Stimulated activated naive B cell treated with anti-CD40 and anti-IgM and Interleukin-4, amounts not matched to agents 10 μg/mL and 1 μg/mL and 100 μg/mL, for 72 hours (primary cell): Measurements from ENCODE around the gene USP5.

ENCODE experiments used
- ATAC-seq, 2 donors: fragments of 150-1000 bp; cut with Tn5 transposase; replicated peaks; 2 replicates each; pipeline ENCODE4 v1.10.0; 2021; ENCODE audit warnings: moderate library complexity in 1 of 2
- DNase-seq: peaks from one replicate; pipeline ENCODE4 v3.0.0; 2021
- H3K27ac Mint-ChIP-seq: one replicate; pipeline ENCODE4 v1.8.0; 2022; ENCODE audit warnings: mild to moderate bottlenecking, mixed read lengths
- H3K27me3 Mint-ChIP-seq, 2 donors: one replicate each; pipeline ENCODE4 v1.8.0; 2022; ENCODE audit warnings: mixed read lengths in 2 of 2
- H3K36me3 Mint-ChIP-seq, 2 donors: one replicate each; pipeline ENCODE4 v1.8.0; 2022; ENCODE audit warnings: mixed read lengths in 2 of 2, mild to moderate bottlenecking in 1 of 2
- H3K4me1 Mint-ChIP-seq, 2 donors: one replicate each; pipeline ENCODE4 v1.8.0; 2022; ENCODE audit warnings: mixed read lengths in 2 of 2, mild to moderate bottlenecking in 1 of 2
- H3K4me3 Mint-ChIP-seq, 2 donors: one replicate each; pipeline ENCODE4 v1.8.0; 2022; ENCODE audit warnings: mild to moderate bottlenecking in 2 of 2, mixed read lengths in 2 of 2, moderate library complexity in 1 of 2
- H3K9me3 Mint-ChIP-seq, 2 donors: one replicate each; pipeline ENCODE4 v1.8.0; 2022; ENCODE audit warnings: mixed read lengths in 2 of 2, mild to moderate bottlenecking in 1 of 2

USP5 gene

DNA sequence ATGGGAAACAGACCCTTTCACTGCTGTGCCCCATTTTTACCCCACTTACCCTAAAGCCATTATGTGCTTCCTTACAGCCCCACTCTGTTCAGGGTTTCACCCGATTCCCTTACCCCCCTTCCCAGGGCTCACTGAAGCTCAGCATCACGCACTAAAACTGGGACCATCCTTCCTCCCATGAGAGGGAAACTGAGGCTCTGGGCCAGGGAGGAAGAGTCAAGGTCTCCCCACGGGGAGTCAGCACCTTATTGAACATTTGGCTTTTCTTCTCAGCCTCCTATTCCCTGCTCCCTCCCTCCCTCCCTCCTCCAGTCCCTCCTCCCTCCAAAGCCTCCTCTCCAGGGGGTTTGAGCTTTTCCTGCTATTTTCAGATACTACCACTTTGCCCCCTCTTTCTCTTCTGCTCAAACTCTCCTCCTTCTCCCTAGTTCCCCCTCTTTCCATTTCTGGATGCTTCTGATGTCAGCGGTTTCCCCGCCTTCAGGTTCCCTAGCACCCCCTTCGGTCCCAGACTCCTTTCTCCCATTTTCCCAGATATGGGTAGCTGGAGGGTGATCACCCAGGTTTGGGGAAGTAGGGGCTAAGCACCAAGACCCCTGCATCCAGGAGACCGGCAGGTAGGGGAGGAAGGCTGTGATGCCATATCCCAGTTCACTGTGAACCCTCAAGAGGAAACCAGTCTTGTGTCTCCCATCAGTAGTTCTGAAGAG, 29.4 kb upstream of the USP5 start:
- Mint-ChIP-seq H3K27ac (no peak overlapping the region), H3K36me3 (peaks cover 0 to 1% of the 10 kb centered on the region in 2 donors), H3K4me3 (no peak overlapping the region), H3K27me3 (peaks cover 69 to 94% of the 10 kb centered on the region in 2 donors), H3K9me3 (no peaks in the 10 kb centered on the region), H3K4me1 (peaks cover 22 to 27% of the 10 kb centered on the region in 2 donors)
- DNase-seq (no peak), ATAC-seq (no peak)

GRCh38 chr12:6823182-6824084, 28.5 kb upstream of the USP5 start:
- ATAC-seq (no peak), DNase-seq (no peak)
- H3K36me3 Mint-ChIP-seq: peaks cover 0 to 1% of the 10 kb centered on the region in 2 donors
- peaks cover 25 to 35% of the 10 kb centered on the region in 2 donors for H3K4me1 Mint-ChIP-seq
- H3K27me3 Mint-ChIP-seq: peaks cover 72 to 96% of the 10 kb centered on the region in 2 donors
- no peak overlapping the region for H3K4me3 Mint-ChIP-seq
- H3K9me3 Mint-ChIP-seq: no peaks in the 10 kb centered on the region
- H3K27ac Mint-ChIP-seq: no peak overlapping the region

DNA sequence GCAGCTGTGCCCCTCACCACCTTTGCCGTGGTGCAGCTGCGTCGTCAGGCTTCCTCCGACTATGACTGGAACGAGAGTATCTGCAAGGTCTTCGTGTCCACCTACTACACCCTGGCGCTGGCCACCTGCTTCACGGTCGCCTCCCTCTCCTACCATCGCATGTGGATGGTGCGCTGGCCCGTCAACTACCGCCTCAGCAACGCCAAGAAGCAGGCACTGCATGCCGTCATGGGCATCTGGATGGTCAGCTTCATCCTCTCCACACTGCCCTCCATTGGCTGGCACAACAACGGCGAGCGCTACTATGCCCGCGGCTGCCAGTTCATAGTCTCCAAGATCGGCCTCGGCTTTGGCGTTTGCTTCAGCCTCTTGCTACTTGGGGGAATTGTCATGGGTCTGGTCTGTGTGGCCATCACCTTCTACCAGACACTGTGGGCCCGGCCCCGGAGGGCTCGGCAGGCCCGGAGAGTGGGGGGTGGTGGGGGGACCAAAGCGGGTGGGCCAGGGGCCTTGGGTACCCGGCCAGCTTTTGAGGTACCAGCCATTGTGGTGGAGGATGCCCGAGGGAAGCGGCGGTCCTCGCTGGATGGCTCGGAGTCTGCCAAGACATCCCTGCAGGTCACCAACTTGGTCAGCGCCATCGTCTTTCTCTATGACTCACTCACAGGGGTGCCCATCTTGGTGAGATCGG, 27.7 kb upstream of the USP5 start:
- peaks cover 78 to 94% of the 10 kb centered on the region in 2 donors for H3K27me3 Mint-ChIP-seq
- DNase-seq: no peak
- no peak overlapping the region for H3K27ac Mint-ChIP-seq
- ATAC-seq: no peak
- no peak overlapping the region for H3K4me3 Mint-ChIP-seq
- H3K36me3 Mint-ChIP-seq: peaks cover 0 to 1% of the 10 kb centered on the region in 2 donors
- H3K9me3 Mint-ChIP-seq: no peaks in the 10 kb centered on the region
- H3K4me1 Mint-ChIP-seq: peaks cover 30 to 41% of the 10 kb centered on the region in 2 donors

- Mint-ChIP-seq H3K4me3 (no peak overlapping the region), H3K4me1 (peaks cover 33 to 46% of the 10 kb centered on the region in 2 donors), H3K27ac (no peak overlapping the region), H3K36me3 (peaks cover 0 to 1% of the 10 kb centered on the region in 2 donors), H3K27me3 (peaks cover 82 to 94% of the 10 kb centered on the region in 2 donors), H3K9me3 (no peaks in the 10 kb centered on the region)
- DNase-seq: no peak
- ATAC-seq: no peak
Observed at GRCh38 chr12:6824901-6825381, 27.0 kb upstream of the USP5 start.

DNA sequence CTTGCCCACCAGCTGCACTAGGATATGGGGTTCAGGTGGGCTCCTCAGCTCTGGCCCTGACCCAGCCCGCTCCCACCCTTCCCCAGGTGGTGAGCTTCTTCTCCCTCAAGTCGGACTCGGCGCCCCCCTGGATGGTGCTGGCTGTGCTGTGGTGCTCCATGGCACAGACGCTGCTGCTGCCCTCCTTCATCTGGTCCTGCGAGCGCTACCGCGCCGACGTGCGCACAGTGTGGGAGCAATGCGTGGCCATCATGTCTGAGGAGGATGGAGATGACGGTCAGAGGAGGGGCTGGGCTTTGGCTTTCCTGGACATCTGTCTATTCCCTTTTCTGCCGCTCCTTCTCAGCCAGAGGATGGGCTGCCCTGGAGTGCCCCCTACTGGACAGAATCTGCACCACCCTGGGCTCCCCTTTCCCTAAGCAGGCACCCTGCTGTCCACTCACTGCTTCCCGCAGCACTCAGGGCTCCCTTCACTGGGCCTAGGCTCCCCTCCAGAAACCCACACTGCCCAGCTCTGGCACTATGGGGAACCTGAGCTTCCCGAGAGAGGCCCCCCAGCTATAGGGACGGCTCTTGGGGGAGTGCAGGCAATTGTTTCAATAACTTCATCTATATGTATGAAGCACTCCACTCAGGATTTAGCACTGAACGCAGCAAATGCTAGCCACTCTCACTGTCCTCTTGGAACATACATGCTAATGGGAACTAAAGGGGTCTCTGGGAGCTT, 26.4 kb upstream of the USP5 start:
- no peak overlapping the region for H3K27ac Mint-ChIP-seq
- no peaks in the 10 kb centered on the region for H3K9me3 Mint-ChIP-seq
- ATAC-seq (peak; percentile 81), DNase-seq (peak; percentile 66)
- H3K4me3 Mint-ChIP-seq: no peak overlapping the region
- no peaks in the 10 kb centered on the region for H3K36me3 Mint-ChIP-seq
- H3K27me3 Mint-ChIP-seq: peaks cover 85 to 94% of the 10 kb centered on the region in 2 donors
- H3K4me1 Mint-ChIP-seq: peaks cover 33 to 46% of the 10 kb centered on the region in 2 donors

DNA sequence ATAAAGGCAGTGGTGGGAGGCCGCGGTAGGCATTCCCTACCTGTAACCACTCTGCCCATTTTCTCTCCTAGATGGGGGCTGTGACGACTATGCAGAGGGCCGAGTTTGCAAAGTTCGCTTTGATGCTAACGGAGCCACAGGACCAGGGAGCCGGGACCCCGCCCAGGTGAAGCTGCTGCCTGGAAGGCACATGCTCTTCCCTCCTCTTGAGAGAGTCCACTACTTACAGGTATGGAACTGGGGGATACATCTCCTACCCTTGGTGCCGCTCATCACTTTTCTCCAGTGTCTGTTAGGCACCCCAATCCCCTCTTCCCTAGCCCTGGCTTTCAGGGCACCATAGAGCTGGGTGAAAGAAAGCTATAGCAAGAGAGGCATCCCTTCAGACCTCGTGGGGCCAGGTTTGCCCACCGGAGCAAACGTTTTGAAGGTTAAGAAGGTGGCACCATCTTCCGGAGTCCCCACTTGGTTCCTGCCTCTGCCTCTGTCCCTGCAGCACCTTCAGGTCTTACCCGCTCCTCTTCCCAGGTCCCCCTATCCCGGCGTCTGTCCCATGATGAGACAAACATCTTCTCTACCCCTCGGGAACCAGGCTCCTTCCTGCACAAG, 25.7 kb upstream of the USP5 start:
- H3K27ac Mint-ChIP-seq: peak overlapping the region; percentile 62
- H3K4me1 Mint-ChIP-seq: peaks cover 29 to 40% of the 10 kb centered on the region in 2 donors
- H3K27me3 Mint-ChIP-seq: peaks cover 85 to 94% of the 10 kb centered on the region in 2 donors
- H3K9me3 Mint-ChIP-seq: no peaks in the 10 kb centered on the region
- ATAC-seq (no peak), DNase-seq (no peak)
- H3K36me3 Mint-ChIP-seq: no peaks in the 10 kb centered on the region
- H3K4me3 Mint-ChIP-seq: no peak overlapping the region

GRCh38 chr12:6826734-6827436, 25.1 kb upstream of the USP5 start:
- H3K4me1 Mint-ChIP-seq: peaks cover 27 to 35% of the 10 kb centered on the region in 2 donors
- no peaks in the 10 kb centered on the region for H3K36me3 Mint-ChIP-seq
- H3K27ac Mint-ChIP-seq: peak overlapping the region; percentile 62
- H3K27me3 Mint-ChIP-seq: peaks cover 88 to 96% of the 10 kb centered on the region in 2 donors
- DNase-seq: no peak
- H3K9me3 Mint-ChIP-seq: no peaks in the 10 kb centered on the region
- H3K4me3 Mint-ChIP-seq: peak overlapping the region; percentile 44 to 64
- ATAC-seq: no peak

DNA sequence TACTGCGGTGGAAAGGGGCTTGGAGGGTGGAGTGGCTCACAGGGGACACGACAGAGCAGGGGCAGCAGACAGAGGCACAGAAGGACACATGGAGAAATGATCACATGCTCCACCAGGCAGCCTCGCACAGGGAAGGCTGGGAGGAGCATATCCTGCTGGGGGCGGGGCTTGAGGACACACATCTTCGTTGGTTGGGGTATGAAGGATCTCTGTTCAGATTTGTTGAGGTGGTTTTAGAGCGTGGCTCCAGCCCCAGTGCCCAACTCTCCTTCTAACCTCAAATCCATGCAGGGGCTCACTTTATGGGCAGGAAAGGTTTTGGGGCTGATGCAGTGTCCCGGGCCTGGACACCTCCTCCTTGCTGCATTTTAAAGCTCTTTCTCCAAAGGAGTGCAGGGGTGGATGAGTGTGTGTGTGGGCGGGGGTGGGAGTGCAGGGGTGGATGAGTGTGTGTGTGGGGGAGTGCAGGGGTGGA, 24.5 kb upstream of the USP5 start:
- Mint-ChIP-seq H3K9me3 (no peaks in the 10 kb centered on the region), H3K4me3 (peak overlapping the region; percentile 44 to 64), H3K27me3 (peaks cover 86 to 94% of the 10 kb centered on the region in 2 donors), H3K36me3 (no peaks in the 10 kb centered on the region), H3K4me1 (peaks cover 24 to 30% of the 10 kb centered on the region in 2 donors), H3K27ac (peak overlapping the region; percentile 40)
- ATAC-seq: no peak
- DNase-seq: no peak

DNA sequence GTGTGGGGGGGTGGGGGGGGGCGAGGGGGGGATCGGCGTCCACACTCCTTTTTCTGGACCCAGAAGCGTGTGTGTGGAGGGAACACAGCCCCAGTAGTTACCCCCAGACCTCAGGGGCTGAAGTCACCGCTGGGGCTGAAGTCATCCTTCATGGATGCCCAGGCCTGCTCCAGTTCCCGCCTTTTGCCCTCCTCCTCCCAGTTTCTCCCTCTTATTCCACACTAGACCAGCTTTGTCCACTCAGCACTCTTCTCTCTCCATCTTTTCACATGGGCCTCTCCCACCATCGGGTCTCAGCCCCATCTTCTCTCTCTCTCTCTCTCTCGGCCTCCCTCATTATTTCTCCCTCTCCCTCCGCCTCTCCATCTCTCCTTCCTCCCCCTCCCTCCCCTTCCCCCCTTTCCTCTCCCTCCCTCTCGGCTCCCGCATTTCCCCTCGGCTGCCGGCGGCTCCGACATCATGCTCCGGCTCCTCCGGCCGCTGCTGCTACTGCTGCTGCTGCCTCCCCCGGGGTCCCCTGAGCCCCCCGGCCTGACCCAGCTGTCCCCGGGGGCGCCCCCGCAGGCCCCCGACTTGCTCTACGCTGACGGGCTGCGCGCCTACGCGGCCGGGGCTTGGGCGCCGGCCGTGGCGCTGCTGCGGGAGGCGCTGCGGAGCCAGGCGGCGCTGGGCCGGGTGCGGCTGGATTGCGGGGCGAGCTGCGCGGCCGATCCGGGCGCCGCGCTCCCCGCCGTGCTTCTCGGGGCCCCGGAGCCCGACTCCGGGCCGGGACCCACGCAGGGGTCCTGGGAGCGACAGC, 23.8 kb upstream of the USP5 start, which contains the start of gene P3H3:
Gene P3H3, plus strand, starts transcription at position 426 of the 799 bp plus-strand sequence. Its CDS starts 34 bp downstream, at position 460.
- H3K27me3 Mint-ChIP-seq: peaks cover 79 to 88% of the 10 kb centered on the region in 2 donors
- H3K27ac Mint-ChIP-seq: peak within 1 kb of the TSS; percentile 76
- H3K36me3 Mint-ChIP-seq: no peaks in the 10 kb centered on the region
- no peak for DNase-seq
- peak within 1 kb of the TSS; percentile 78 to 85 for H3K4me3 Mint-ChIP-seq
- ATAC-seq: peak; percentile 9 to 23
- H3K4me1 Mint-ChIP-seq: peaks cover 21 to 30% of the 10 kb centered on the region in 2 donors
- H3K9me3 Mint-ChIP-seq: no peaks in the 10 kb centered on the region

GRCh38 chr12:6828781-6829535, 23.0 kb upstream of the USP5 start:
- Mint-ChIP-seq H3K4me1 (peaks cover 21 to 30% of the 10 kb centered on the region in 2 donors), H3K27ac (peak overlapping the region; percentile 76), H3K27me3 (peaks cover 74 to 90% of the 10 kb centered on the region in 2 donors), H3K9me3 (no peaks in the 10 kb centered on the region), H3K36me3 (no peaks in the 10 kb centered on the region), H3K4me3 (peak overlapping the region; percentile 78 to 85)
- DNase-seq (no peak), ATAC-seq (peak; percentile 43 to 59)

GRCh38 chr12:6829536-6830220, 22.3 kb upstream of the USP5 start:
- H3K27ac Mint-ChIP-seq: peak overlapping the region; percentile 76
- peaks cover 21 to 30% of the 10 kb centered on the region in 2 donors for H3K4me1 Mint-ChIP-seq
- DNase-seq: no peak
- no peaks in the 10 kb centered on the region for H3K9me3 Mint-ChIP-seq
- H3K36me3 Mint-ChIP-seq: no peaks in the 10 kb centered on the region
- H3K27me3 Mint-ChIP-seq: peaks cover 71 to 85% of the 10 kb centered on the region in 2 donors
- H3K4me3 Mint-ChIP-seq: peak overlapping the region; percentile 78 to 85
- no peak for ATAC-seq
